SK-N-MC (cell line): ENCODE data around the gene GRIA2.

Experiments
- FOXP2 ChIP-seq: optimal IDR thresholded peaks from 2 replicates; pipeline ENCODE3; 2011; ENCODE audit warnings: mild to moderate bottlenecking, moderate library complexity; ENCODE audit not compliant: insufficient read depth; ENCODE audit errors: extremely low read length, control extremely low read depth
- POLR2AphosphoS5 ChIP-seq: IDR thresholded peaks from 2 replicates; pipeline ENCODE4 v1.6.1; 2012; ENCODE audit warnings: mild to moderate bottlenecking, low read depth, low read length, borderline replicate concordance

- no peak for TF ChIP-seq POLR2AphosphoS5
- no peak for TF ChIP-seq FOXP2
Observed at GRCh38 chr4:157320092-157320491, 99.6 kb downstream of the GRIA2 start.
